ENCODE data around the gene MCM3AP.
"Not testable (repeated sequence)": the region's sequence is repeated elsewhere in the genome, so short reads cannot be mapped to it uniquely, and the experiment has no call there.

MCM3AP gene

DNA sequence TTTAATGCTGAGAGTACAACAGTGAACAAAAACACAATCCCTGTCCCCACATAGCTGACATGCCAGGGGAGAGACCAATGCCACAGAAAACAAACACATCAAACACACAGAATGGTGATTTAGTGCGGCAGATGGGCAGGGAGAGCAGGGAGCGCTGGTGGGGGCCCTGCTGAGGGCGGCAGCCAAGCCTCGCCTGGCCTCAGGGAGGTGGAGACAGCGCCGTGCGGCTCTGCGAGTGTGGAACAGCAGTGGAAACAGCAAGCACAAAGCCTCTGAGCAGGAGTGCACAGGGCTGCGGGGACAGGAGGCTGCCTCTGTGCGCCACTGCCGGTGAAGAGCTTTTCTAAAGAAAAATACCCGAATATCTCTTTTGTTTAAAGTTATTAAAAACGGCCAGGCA lies 17.0 kb downstream of the MCM3AP start:
- no peak for DNase-seq

GRCh38 chr21:46266946-46267345 lies 18.5 kb downstream of the MCM3AP start:
- DNase-seq = no peak

DNA sequence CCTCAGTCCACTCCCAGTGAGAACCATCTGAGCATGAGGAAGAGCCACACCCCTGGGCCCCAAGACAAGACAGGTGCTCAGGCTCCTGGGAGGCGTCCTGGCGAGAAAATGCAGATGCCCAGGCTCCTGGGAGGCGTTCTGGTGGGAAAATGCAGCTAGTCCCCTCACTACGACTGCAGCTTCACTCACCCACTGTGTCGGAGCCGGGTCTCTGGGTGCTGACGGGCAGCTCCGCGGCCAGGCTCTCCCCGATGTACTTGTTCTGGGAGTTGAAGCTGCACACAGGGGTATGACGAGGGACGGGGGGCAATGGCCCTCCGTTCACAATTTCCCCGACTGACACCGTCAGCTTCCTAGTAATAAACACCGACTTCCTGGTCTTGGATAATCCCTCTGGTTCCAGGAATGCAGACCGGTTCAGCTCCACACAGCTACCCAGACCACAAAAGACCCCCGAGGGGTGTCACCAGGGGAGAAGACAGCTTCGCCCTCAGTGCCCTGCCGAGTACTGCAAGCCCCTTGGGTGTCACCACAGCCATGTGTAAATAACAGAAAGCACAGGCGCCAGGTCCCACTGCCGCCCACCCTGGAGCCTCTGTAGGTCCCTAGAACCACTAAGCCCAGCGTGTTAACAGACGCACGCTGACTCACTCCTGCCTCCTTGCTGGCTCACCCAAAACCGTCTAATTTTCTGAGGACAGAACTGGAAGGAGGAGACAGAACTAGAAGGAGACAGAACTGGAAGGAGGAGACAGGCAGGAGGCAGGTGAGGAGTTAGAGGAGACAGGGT lies 19.5 kb downstream of the MCM3AP start:
- no peak for DNase-seq

GRCh38 chr21:46264690-46265144 lies 20.7 kb downstream of the MCM3AP start:
- no peak for DNase-seq

DNA sequence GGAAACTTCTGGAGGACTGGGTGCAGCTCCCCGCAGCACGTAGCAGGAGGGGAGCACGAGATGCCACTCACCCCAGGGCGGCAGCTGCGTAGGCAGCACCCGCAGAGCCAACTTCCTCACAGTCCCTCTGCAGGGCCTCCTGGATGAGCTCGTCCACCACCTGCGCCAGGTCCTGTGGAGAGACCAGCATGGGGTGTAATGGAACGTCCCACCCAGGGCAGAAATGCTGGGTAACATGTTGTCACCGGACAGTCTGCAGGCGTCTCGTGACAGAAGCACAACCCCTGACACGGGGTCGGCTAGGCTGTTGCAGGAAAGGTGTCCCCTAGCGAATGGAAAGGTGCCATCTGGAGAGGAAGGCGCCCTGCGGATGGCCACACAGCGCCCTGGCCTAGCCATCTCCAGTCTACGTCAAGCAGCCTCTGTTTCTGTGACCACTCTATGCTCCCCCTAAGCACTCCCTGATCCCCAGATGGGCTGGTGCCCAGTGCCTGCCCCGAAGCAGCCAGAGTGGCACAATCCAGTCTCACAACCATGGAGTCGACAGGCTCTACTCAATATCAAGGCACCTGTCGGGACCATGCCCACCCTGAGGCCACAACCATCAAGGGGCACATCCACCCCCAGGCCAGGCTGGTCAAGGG lies 21.2 kb downstream of the MCM3AP start:
- DNase-seq = no peak

- no peak for DNase-seq
These were observed 28.9 kb downstream of the MCM3AP start for GRCh38 chr21:46256501-46256994.

DNA sequence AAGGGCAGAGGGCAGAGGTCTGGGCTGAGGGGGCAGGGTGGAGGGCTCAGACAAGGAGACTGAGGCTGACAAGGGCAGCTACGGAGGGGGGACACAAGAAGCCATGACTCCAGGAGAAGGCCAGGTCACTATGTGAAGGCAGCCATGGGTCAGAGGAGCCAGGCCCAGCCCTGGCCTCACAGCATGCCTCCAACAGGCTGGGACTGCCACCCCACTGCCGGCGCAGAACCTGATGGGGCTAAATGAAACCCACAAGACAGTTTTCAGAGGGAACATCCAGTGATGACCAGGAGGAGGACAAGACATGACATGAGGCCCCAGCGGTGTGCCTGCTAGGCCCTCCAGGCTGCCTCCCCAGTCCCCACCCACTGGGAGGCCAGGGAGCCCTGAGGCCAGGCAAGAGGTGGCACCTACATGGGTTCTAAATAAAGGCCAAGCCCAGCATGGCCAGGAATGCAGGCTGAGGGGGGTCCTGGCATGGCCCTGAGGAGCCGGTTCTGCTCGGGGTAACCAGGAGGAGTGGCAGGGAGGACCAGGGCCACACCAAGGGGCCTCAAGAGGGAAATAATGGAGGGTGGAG lies 29.6 kb downstream of the MCM3AP start:
- no peak for DNase-seq

GRCh38 chr21:46255166-46255565 lies 30.2 kb downstream of the MCM3AP start:
- DNase-seq = no peak

- no peak for DNase-seq
These were observed 31.0 kb downstream of the MCM3AP start for GRCh38 chr21:46254208-46254975.

- peak; percentile 63 to 64 for DNase-seq
These were observed 31.7 kb downstream of the MCM3AP start for GRCh38 chr21:46253610-46254124.

GRCh38 chr21:46252840-46253239 lies 32.6 kb downstream of the MCM3AP start:
- no peak for DNase-seq

DNA sequence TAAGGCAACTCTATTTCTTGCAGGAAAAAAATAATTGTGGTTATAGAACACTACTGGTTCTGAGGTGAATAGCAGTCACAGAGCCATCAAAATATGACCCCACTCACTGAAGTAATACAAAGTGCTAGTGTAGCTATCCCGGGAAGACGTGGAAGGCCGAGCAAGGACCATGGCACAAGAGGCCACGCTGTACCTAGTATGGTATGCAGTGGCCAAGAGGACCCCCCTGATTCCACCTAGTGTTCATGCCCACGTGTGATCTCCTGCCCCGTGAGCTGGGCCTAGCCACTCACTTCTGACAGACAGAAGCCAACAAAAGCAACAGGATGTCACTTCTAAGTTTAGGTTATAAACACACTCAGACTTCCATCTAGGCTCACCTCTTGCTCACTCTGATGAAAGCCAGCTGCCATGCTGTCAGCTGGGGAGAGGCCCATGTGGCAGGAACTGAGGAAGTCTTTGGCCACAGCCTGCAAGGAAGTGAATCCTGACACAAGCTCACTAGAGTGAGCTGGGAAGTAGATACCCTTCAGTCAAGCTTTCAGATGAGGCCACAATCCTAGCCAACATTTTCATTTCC lies 35.2 kb downstream of the MCM3AP start:
- no peak for DNase-seq

GRCh38 chr21:46248827-46249226 lies 36.6 kb downstream of the MCM3AP start:
- DNase-seq = no peak

DNA sequence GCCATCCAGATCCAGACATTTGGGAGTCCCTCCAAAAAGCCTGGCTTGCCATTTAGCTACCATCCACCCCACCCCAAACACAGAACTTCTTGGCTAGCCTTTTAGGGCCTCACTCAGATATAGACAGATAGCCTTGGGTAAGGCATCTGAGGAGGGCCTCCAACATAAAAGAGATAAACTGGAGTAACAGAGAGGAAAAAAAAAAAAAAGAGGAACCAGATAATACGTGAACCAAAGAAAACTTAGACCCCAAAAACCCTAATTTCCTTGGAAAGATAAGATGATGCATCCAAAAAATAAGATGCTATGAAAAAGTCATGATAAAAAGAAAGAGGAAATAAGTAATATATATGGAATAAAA lies 37.0 kb downstream of the MCM3AP start:
- no peak for DNase-seq

DNA sequence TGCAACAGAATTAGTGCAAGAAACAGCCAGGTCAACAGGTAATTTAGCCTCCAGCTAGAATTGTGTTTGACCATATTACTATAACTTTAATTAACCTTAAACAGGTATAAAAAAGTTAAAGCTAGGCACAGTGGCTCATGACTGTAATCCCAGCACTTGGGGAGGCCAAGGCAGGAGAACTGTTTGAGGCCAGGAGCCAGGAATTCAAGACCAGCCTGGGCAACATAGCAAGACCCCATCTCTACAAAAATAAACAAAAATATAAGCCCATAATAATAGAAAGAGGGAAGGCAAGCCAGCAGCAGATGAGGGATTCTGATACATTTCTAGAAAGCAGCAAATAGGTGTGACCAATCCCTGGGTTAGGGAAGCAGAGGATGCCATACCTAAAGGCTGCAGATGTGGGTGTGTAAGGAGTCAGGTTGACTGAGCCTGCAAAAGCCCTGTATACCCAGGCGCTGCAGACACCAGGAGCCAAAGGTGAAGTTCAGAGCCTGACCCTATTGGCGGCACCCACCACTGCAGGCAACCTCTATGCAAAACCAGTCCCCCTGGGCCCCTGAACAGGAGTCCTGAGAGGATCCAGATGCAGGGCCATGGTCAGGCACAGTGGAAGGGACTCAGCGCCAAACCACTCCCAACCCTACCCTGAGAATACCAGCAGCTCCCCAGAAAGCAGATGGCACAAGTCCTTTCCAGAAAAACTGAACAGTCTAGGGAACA lies 37.6 kb downstream of the MCM3AP start:
- no peak for DNase-seq

DNA sequence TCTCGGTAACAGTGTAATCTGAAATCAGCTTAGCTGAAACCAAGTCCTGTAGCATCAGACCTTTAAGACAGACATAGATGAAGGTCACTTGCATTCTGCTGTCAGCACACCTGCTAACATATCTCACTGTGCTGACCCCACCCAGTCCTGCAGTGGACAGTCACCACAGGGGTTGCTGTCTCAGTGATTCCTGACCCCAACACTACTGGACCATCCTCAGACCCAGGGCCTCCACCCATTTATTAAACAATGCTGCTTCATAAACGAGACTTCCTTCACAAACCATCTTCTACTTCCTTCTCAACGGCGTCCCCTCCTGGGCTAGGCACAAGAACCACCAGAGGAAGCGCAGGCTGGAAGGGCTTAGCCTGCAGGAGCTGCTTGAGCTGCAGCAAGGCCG lies 39.1 kb downstream of the MCM3AP start:
- no peak for DNase-seq

- DNase-seq = no peak
These were observed 40.0 kb downstream of the MCM3AP start for GRCh38 chr21:46245213-46245915.

DNA sequence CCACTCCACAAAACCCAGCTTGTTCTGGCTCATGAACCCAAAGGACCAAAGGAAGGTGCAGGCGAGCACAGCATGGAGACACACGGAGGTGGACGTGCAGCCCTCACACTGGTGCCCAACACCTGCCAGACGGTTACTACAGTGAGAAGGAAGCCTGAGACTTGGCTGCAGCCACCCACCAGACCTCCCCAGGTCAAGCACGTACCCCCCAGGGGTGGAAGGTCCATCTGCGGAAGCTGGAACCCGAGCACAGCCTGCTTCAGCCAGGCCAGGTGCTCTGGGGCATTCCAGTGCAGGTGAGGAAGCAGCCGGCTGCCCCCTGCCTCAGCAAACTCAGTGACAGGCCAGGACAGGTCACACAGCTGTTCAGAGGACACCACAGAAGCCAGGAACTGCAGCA lies 40.8 kb downstream of the MCM3AP start:
- no peak for DNase-seq

DNA sequence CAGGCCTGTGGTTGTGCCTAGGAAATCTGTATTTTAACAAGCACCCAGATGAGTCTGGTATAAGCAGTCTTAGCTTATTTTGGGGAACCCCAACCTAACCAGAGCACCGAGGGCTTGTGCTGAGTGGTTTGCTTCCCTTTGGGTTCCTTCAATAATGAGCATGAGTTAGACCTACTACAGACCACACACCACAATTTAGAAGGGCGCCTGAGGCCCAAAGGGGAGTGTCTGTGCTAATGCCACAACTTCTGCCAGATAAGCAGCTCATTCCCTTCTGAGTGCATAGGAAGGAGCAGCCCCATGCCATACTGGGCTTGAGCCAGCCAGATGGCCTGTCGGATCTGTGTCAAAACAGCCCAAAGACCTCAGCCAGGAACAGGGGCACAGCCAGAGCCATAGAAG lies 41.5 kb downstream of the MCM3AP start:
- no peak for DNase-seq

DNA sequence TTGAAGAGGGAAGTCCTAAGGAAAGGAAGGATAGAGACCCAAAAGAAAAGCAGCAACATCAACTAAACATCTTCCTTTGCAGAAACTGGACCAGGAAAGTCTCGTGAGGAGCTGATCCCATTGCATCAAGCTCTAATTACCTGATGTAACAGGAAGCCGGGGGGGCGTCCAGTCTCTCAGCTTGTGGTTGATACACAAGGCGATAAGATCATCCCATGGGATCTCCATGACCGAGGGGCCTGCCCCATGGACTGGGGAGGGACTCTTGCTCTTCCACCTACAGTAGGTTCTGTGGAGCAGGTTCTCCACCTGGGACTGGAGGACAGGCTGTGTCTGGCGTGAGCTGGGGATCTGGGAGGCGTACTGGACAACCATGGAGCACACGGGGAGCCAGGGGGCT lies 42.1 kb downstream of the MCM3AP start:
- no peak for DNase-seq

DNA sequence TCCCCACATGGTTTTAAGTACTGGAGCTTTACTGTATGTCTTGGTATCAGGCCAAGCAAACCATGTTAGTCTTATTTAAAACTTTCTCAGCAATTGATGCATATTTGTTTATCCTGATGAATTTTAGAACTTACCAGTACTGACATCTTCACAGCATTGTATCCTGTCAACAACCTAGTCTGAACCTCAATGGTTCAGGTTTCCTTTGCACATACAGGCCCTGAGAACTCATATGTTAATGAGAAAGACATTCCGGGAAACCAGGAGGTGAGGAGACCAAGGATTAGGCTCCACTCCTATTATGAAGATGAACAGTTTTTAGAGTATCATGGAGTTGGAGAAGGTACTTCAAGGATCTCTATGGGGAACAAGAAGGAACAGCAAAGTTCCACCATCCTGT lies 43.8 kb downstream of the MCM3AP start:
- DNase-seq = not testable (repeated sequence)

Measured in CD4-positive, alpha-beta T cell treated with Interleukin-1 beta for 1 hour (primary cell).